Type B pancreatic cell (in vitro differentiated cells): Measurements from ENCODE around the gene KCNB1. TPM values are rescaled to one million over a fixed set of nuclear protein-coding genes. Genes with fewer than 3 reads are reported as not detected.

ENCODE experiments used
- DNase-seq: peaks from one replicate; pipeline ENCODE4 v3.0.0; 2021; ENCODE audit warnings: mixed read lengths; ENCODE audit not compliant: unreplicated experiment; ENCODE audit errors: extremely low spot score
- H3K27ac Mint-ChIP-seq: 2 replicates; pipeline ENCODE4 v1.8.0; 2021; ENCODE audit warnings: mild to moderate bottlenecking, mixed read lengths
- H3K27me3 Mint-ChIP-seq: 2 replicates; pipeline ENCODE4 v1.8.0; 2021; ENCODE audit warnings: mixed read lengths
- H3K36me3 Mint-ChIP-seq: 2 replicates; pipeline ENCODE4 v1.8.0; 2021; ENCODE audit warnings: mixed read lengths
- H3K4me1 Mint-ChIP-seq: one replicate; pipeline ENCODE4 v1.8.0; 2021; ENCODE audit warnings: mixed read lengths; ENCODE audit not compliant: unreplicated experiment
- H3K4me3 Mint-ChIP-seq: 2 replicates; pipeline ENCODE4 v1.8.0; 2021; ENCODE audit warnings: mild to moderate bottlenecking, mixed read lengths
- H3K9me3 Mint-ChIP-seq: 2 replicates; pipeline ENCODE4 v1.8.0; 2021; ENCODE audit warnings: mixed read lengths
- total RNA-seq: library from RNA; stranded (reverse); gene quantifications from 2 replicates; pipeline ENCODE4 v1.2.1, GENCODE V29; 2021; ENCODE audit warnings: low replicate concordance
- TF ChIP-seq, protein P1 (sequence below): fragments of 200-600 bp; sonication (generic); conservative IDR thresholded peaks from 2 replicates; pipeline ENCODE4 v1.5.0; 2021; ENCODE audit warnings: antibody characterized with exemption, mild to moderate bottlenecking

The KCNB1 gene
- total RNA-seq, 1 donor from 2014 or later: 1.2 TPM

DNA sequence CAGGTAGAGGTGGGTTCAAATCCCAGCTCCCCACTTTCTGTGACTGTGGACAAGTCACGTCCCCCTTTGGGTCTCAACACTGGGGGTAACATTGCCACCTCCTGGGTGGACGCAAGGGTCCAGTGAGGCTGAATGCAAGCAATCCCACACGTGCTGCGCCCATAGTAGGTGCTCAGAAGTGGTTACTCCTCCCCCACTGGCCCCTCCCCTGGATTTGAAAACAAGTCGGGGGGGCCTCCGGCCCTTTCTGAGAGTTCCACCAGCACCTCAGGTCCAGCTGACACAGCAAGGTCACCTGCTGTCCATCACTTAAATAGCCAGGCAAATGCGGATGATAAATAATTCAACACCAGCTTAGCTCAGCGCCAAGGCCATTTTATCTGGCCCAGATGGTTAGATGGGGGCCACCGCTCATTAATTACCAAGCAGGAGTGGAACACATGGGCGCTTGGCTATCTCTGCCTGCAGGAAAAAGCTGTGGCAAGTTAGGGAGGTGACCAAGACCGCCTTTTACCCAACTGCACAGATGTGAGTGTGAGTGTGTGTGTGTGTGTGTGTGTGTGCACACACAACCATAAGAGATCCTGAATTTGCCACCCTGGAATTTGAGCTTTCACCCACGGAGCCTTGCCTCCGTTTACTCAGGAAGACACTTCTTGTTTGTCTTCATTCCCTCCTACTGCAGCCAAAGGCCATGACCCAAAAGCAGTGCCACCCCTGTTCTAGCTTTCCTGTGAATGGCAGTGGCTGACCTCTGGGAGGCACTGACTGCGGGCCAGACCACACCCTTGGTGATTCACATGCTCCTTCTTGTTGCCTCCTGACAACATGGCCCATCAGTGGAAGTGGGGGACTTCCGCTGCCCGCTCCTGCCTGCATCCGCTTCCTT, 34.7 kb upstream of the KCNB1 start:
- TF ChIP-seq, protein P1, sequence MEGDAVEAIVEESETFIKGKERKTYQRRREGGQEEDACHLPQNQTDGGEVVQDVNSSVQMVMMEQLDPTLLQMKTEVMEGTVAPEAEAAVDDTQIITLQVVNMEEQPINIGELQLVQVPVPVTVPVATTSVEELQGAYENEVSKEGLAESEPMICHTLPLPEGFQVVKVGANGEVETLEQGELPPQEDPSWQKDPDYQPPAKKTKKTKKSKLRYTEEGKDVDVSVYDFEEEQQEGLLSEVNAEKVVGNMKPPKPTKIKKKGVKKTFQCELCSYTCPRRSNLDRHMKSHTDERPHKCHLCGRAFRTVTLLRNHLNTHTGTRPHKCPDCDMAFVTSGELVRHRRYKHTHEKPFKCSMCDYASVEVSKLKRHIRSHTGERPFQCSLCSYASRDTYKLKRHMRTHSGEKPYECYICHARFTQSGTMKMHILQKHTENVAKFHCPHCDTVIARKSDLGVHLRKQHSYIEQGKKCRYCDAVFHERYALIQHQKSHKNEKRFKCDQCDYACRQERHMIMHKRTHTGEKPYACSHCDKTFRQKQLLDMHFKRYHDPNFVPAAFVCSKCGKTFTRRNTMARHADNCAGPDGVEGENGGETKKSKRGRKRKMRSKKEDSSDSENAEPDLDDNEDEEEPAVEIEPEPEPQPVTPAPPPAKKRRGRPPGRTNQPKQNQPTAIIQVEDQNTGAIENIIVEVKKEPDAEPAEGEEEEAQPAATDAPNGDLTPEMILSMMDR: no peak
- Mint-ChIP-seq H3K27me3 (no peaks in the 10 kb centered on the region), H3K4me3 (no peak overlapping the region), H3K27ac (no peak overlapping the region), H3K36me3 (peaks cover 8% of the 10 kb centered on the region), H3K4me1 (no peaks in the 10 kb centered on the region), H3K9me3 (no peaks in the 10 kb centered on the region)
- DNase-seq: no peak

DNA sequence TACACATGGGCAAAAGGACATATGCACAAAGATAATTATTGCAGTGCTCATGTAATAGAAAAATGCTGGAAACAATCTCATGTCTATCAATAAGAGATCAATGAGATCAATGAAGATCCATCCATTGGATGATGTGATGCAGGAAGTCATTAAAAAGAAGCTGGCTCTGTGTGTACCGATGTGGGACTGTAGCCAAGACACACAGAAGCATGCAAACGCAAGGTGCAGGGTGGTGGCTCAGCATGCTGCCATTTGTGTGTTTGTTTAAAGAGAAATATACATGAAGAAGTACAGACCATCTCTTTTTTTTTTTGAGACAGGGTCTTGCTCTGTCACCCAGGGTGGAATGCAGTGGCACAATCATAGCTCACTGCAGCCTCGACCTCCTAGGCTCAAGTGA, 33.1 kb upstream of the KCNB1 start:
- Mint-ChIP-seq H3K36me3 (peaks cover 4% of the 10 kb centered on the region), H3K27me3 (peaks cover 3% of the 10 kb centered on the region), H3K4me3 (no peak overlapping the region), H3K9me3 (no peaks in the 10 kb centered on the region), H3K27ac (no peak overlapping the region), H3K4me1 (no peaks in the 10 kb centered on the region)
- no peak for DNase-seq
- TF ChIP-seq, protein P1: no peak

- Mint-ChIP-seq H3K4me1 (peaks cover 3% of the 10 kb centered on the region), H3K27me3 (peaks cover 6% of the 10 kb centered on the region), H3K27ac (no peak overlapping the region), H3K36me3 (peaks cover 4% of the 10 kb centered on the region), H3K9me3 (no peaks in the 10 kb centered on the region), H3K4me3 (no peak overlapping the region)
- TF ChIP-seq, protein P1: no peak
- no peak for DNase-seq
Observed at GRCh38 chr20:49513517-49513916, 31.0 kb upstream of the KCNB1 start.

DNA sequence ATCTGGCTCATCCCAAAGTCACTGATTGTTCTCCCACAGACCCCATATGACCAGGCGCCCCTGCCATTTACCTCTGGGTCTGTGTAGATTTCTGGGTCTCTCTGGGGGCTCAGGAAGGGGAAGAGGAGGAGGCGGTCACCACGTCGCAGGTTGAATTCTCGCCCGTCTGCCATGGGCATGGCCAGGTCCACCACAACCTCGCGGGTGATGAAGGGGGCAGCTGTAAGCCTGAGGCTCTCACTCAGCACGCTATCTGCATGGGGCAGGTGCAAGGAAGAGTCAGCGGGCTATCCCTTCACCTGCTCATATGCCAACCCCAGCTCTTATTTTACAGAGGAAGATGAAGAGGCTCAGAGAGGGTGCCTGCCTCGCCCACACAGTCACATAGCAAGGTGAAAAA, 30.5 kb upstream of the KCNB1 start:
- Mint-ChIP-seq H3K9me3 (no peaks in the 10 kb centered on the region), H3K4me3 (no peak overlapping the region), H3K27ac (no peak overlapping the region), H3K4me1 (peaks cover 5% of the 10 kb centered on the region), H3K27me3 (peaks cover 8% of the 10 kb centered on the region), H3K36me3 (peaks cover 3% of the 10 kb centered on the region)
- TF ChIP-seq, protein P1: no peak
- no peak for DNase-seq

GRCh38 chr20:49511788-49512525, 29.5 kb upstream of the KCNB1 start:
- Mint-ChIP-seq H3K27ac (no peak overlapping the region), H3K36me3 (no peaks in the 10 kb centered on the region), H3K4me1 (peaks cover 5% of the 10 kb centered on the region), H3K9me3 (no peaks in the 10 kb centered on the region), H3K27me3 (peaks cover 8% of the 10 kb centered on the region), H3K4me3 (no peak overlapping the region)
- DNase-seq: no peak
- TF ChIP-seq, protein P1: no peak
